ENCODE results near the gene MRTFA. TPM values are rescaled to one million over a fixed set of nuclear protein-coding genes. Genes with fewer than 3 reads are reported as not detected.

The MRTFA gene
- total and polyA plus RNA-seq, 2 of the 13 experiments (the other 11 are each of a cell fraction or from before 2014, with no cell fraction given), result 2.4 to 8.2 TPM

DNA sequence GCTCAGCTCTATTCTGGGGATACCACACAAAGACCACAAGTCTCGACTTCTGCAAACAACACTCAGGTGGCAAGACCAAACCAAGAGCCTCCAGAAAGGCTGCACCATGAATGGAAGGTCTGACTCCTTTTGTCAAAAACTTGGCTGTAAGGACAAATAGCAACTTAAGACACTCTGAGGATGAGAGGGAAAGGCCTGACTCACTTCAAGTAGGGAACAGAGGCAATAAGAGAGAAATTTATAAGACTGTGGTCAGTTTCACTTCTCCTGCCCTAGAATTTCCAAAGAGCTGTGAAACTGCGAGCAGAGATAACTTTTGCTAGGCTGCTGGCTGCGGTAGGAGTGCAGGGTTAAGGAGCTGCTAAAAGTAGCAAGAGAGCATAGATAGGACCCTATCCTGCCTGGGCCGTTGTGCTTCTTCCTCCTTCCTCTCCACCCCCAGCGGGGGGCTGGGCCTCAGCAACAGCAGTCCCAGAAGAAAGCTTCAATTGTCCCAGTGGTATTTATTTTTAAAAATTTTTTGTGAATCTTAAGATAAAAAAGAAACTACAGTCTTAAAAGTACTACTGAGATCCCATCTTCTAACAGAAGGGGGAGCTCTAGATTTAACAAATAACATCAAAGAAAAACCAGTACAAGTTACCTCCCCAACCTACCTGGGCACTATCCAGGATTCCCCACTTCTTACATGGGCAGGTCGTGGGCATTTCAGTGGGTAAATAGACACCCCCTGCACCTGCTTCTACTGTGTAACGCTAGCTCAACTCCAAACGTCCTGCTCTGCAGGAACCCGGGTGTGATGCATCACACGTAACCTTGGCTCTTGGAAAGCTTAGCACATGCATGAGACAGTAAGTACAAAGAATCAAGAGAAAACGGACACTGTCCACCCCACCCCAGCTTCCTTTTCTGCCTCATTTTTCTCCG is 199.8 kb downstream of the MRTFA start (continued):
- TF ChIP-seq ZNF572 (CRISPR knock-in tag; IDR thresholded peaks at IDR 0.05) (no peak), ZNF343 (CRISPR knock-in tag; IDR thresholded peaks at IDR 0.05) (no peak), FIP1L1 (IDR thresholded peaks at IDR 0.05; ENCODE audit: borderline replicate concordance, insufficient read depth, low read depth, low read length) (no peak), ISL2 (CRISPR knock-in tag; IDR thresholded peaks at IDR 0.05) (no peak), ZNF207 (IDR thresholded peaks at IDR 0.05; ENCODE audit: borderline replicate concordance) (no peak), KDM5B (CRISPR knock-in tag; IDR thresholded peaks at IDR 0.05; ENCODE audit: borderline replicate concordance) (no peak), ZBTB21 (CRISPR knock-in tag; IDR thresholded peaks at IDR 0.05) (no peak), STAG1 (CRISPR knock-in tag; IDR thresholded peaks at IDR 0.05) (peak; percentile 73), ZNF530 (CRISPR knock-in tag; IDR thresholded peaks at IDR 0.05; ENCODE audit: low read depth) (no peak), FOSL1 (CRISPR knock-in tag; IDR thresholded peaks at IDR 0.05; ENCODE audit: borderline replicate concordance) (no peak), ZNF781 (CRISPR knock-in tag; IDR thresholded peaks at IDR 0.05; ENCODE audit: borderline replicate concordance, not compliant biosample characterization) (no peak), RBM39 (IDR thresholded peaks at IDR 0.05; ENCODE audit: low read depth, low read length, poor library complexity, severe bottlenecking) (no peak), RAD21 (CRISPR knock-in tag; IDR thresholded peaks at IDR 0.05) (peak; percentile 59; the same call in 1 of the 2 replicates), MBNL3 (CRISPR knock-in tag; conservative IDR thresholded peaks at IDR 0.05) (no peak), ZNF329 (CRISPR knock-in tag; IDR thresholded peaks at IDR 0.05; ENCODE audit: low read depth) (no peak), NCOA1 (CRISPR knock-in tag; IDR thresholded peaks at IDR 0.05) (no peak), ATF1 (CRISPR knock-in tag; IDR thresholded peaks at IDR 0.05) (no peak)
- TF ChIP-seq, protein P1, sequence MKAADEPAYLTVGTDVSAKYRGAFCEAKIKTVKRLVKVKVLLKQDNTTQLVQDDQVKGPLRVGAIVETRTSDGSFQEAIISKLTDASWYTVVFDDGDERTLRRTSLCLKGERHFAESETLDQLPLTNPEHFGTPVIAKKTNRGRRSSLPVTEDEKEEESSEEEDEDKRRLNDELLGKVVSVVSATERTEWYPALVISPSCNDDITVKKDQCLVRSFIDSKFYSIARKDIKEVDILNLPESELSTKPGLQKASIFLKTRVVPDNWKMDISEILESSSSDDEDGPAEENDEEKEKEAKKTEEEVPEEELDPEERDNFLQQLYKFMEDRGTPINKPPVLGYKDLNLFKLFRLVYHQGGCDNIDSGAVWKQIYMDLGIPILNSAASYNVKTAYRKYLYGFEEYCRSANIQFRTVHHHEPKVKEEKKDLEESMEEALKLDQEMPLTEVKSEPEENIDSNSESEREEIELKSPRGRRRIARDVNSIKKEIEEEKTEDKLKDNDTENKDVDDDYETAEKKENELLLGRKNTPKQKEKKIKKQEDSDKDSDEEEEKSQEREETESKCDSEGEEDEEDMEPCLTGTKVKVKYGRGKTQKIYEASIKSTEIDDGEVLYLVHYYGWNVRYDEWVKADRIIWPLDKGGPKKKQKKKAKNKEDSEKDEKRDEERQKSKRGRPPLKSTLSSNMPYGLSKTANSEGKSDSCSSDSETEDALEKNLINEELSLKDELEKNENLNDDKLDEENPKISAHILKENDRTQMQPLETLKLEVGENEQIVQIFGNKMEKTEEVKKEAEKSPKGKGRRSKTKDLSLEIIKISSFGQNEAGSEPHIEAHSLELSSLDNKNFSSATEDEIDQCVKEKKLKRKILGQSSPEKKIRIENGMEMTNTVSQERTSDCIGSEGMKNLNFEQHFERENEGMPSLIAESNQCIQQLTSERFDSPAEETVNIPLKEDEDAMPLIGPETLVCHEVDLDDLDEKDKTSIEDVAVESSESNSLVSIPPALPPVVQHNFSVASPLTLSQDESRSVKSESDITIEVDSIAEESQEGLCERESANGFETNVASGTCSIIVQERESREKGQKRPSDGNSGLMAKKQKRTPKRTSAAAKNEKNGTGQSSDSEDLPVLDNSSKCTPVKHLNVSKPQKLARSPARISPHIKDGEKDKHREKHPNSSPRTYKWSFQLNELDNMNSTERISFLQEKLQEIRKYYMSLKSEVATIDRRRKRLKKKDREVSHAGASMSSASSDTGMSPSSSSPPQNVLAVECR (CRISPR knock-in tag; IDR thresholded peaks at IDR 0.05; ENCODE audit: borderline replicate concordance), result no peak
- TF ChIP-seq, protein P2, sequence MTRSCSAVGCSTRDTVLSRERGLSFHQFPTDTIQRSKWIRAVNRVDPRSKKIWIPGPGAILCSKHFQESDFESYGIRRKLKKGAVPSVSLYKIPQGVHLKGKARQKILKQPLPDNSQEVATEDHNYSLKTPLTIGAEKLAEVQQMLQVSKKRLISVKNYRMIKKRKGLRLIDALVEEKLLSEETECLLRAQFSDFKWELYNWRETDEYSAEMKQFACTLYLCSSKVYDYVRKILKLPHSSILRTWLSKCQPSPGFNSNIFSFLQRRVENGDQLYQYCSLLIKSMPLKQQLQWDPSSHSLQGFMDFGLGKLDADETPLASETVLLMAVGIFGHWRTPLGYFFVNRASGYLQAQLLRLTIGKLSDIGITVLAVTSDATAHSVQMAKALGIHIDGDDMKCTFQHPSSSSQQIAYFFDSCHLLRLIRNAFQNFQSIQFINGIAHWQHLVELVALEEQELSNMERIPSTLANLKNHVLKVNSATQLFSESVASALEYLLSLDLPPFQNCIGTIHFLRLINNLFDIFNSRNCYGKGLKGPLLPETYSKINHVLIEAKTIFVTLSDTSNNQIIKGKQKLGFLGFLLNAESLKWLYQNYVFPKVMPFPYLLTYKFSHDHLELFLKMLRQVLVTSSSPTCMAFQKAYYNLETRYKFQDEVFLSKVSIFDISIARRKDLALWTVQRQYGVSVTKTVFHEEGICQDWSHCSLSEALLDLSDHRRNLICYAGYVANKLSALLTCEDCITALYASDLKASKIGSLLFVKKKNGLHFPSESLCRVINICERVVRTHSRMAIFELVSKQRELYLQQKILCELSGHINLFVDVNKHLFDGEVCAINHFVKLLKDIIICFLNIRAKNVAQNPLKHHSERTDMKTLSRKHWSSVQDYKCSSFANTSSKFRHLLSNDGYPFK (CRISPR knock-in tag; IDR thresholded peaks at IDR 0.05; ENCODE audit: borderline replicate concordance), result no peak
- TF ChIP-seq, protein P3, sequence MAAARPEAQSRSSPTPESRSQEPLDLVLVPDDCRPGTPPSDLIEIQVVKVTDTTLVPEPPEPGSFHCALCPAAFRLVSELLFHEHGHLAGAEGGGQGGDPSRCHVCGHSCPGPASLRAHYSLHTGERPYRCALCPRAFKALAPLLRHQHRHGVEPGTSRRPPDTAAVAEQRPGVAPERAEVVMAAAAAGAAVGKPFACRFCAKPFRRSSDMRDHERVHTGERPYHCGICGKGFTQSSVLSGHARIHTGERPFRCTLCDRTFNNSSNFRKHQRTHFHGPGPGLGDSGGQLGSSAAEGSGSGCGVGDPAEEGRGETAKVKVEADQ (CRISPR knock-in tag; IDR thresholded peaks at IDR 0.05; ENCODE audit: borderline replicate concordance), result 0 out of 2 replicates have a peak, but pooled peaks have one; percentile 19
- TF ChIP-seq, protein P4, sequence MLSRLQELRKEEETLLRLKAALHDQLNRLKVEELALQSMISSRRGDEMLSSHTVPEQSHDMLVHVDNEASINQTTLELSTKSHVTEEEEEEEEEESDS (CRISPR knock-in tag; IDR thresholded peaks at IDR 0.05; ENCODE audit: borderline replicate concordance), result no peak

Data from HepG2 (cell line).